Measurements from ENCODE around the gene CASP10. TPM values are rescaled to one million over a fixed set of nuclear protein-coding genes. Genes with fewer than 3 reads are reported as not detected.
"Not testable (repeated sequence)": the region's sequence is repeated elsewhere in the genome, so short reads cannot be mapped to it uniquely, and the experiment has no call there.

CASP10 gene
- total RNA-seq, 2 donors from 2014 or later = 15.7 to 17.4 TPM

DNA sequence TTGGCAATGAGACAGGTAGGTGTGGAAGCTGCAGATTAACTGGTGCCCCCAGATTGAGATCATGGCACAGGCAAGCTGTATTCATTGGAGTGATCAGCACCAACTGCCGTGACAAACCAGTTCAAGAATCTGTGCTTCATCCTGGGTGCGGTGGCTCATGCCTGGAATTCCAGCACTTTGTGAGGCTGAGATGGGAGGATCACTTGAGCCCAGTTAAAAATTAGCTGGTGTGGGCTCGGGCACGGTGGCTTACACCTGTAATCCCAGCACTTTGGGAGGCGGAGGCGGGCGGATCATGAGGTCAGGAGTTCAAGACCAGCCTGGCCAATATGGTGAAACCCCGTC, 33.1 kb upstream of the CASP10 start:
- H3K36me3 Mint-ChIP-seq (ENCODE audit: insufficient read depth in 2 of 2) = peaks cover 23 to 56% of the 10 kb centered on the region in 2 donors
- H3K27me3 Mint-ChIP-seq (ENCODE audit: low read depth); H3K9me3 Mint-ChIP-seq; ATAC-seq (replicated peaks in 1 of 2); H3K4me3 Mint-ChIP-seq; DNase-seq: not testable (repeated sequence)
- H3K4me1 Mint-ChIP-seq (ENCODE audit: low read depth) = peaks cover 50% of the 10 kb centered on the region
- peak overlapping the region; percentile 96 for H3K27ac Mint-ChIP-seq

DNA sequence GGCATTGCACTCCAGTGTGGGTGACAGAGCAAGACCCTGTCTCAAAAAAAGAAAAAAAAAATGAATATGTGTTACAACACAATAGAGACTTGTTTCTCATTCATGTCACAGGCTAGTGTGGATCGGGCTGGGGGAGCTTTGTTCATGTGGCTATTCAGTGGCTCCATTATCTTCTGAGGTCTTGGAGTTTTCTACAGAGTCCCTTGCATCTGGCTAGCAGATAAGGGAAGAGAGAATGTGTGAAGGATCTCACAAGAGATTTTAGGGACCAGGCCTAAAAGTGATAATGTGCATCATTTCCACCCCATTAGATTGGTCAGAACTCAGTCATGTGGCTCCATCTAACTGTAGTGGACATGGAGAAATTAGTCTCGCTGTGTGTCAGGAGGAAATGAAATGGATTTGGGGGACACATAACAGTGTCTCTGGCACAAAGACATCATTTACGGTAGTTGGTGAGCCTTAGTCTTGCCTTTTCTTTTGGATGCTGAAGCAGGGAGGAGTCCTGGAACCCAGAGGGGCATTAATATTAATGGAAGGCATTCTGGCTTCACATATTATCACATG, 32.4 kb upstream of the CASP10 start:
- ATAC-seq (replicated peaks in 1 of 2) (no peak), DNase-seq (no peak)
- peak overlapping the region in 1 of 2 donors; percentile 50 for H3K4me3 Mint-ChIP-seq
- H3K36me3 Mint-ChIP-seq (ENCODE audit: insufficient read depth in 2 of 2) = peaks cover 24 to 57% of the 10 kb centered on the region in 2 donors
- no peaks in the 10 kb centered on the region for H3K27me3 Mint-ChIP-seq (ENCODE audit: low read depth)
- H3K4me1 Mint-ChIP-seq (ENCODE audit: low read depth) = peaks cover 58% of the 10 kb centered on the region
- H3K9me3 Mint-ChIP-seq = no peaks in the 10 kb centered on the region
- peak overlapping the region; percentile 96 for H3K27ac Mint-ChIP-seq

DNA sequence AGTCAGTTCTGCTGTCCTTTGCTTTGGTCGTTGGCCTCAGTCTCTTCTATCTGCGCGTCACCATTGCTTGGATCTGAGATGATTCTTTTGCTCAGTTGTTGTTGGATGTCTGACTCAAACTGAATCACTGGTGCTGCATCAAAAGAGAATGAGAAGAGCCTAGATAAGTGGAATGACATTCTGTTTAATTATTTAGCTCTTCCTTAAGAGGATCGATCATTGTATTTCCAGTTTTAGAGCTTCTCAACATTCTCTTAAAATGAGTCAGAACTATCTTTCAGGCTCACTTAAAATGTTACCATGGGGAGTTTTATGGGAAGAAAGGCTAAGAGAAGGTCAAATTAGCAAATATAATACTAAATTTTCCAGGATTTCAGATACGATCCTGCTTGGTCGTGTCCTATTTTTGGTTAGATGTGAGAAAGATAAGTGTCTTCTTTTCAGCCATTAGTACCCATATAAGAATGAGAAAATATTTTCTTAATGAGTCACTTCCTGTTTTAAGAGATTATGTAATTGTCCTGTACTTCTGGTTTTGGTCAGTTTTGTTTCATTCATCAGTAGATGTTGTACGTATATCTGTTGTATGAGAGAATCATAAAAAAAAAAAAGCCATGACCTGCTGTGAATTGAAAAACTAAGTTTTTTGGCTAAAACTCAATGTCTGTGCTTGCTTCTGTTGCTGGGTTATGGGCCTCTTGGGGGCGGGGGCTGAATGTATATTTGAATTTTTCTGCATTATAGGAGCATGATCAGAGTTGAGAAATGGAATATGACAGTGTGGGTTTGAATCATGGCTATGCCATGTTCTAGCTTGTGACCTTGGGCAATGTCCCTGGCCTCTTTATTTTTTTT, 31.6 kb upstream of the CASP10 start:
- Mint-ChIP-seq H3K27me3 (ENCODE audit: low read depth) (no peaks in the 10 kb centered on the region), H3K4me1 (ENCODE audit: low read depth) (peaks cover 63% of the 10 kb centered on the region)
- peak; percentile 33 to 59 for ATAC-seq (replicated peaks in 1 of 2)

DNA sequence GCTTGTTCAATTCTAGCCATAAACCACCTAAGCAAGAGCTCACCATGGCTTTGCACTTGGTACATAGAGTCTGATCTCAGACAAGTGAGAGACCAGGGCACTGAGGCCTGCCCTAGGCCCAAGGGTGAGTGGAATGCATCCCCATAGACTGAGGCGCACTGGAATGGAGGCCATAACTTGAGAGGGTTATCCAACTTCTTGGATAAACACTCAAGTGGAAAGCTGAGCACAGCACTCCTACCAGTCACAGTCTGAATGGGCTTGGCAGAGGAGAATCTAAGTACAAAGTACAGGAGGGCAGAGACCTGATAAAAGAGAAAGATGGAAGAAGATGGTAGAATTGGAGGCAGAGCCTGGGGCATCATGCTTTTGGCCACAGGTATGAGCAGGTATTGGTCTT, 30.4 kb upstream of the CASP10 start:
- Mint-ChIP-seq H3K4me1 (ENCODE audit: low read depth) (peaks cover 57% of the 10 kb centered on the region), H3K4me3 (no peak overlapping the region), H3K27ac (peak overlapping the region; percentile 27), H3K27me3 (ENCODE audit: low read depth) (no peaks in the 10 kb centered on the region), H3K9me3 (no peaks in the 10 kb centered on the region), H3K36me3 (ENCODE audit: insufficient read depth in 2 of 2) (peaks cover 24 to 60% of the 10 kb centered on the region in 2 donors)
- DNase-seq (no peak), ATAC-seq (replicated peaks in 1 of 2) (peak in 1 of 2 donors; percentile 3)

More for the DNA sequence above, 31.6 kb upstream of the CASP10 start:
- Mint-ChIP-seq H3K36me3 (ENCODE audit: insufficient read depth in 2 of 2) (peaks cover 24 to 60% of the 10 kb centered on the region in 2 donors), H3K9me3 (no peaks in the 10 kb centered on the region), H3K4me3 (peak overlapping the region in 1 of 2 donors; percentile 50), H3K27ac (peak overlapping the region; percentile 96)
- DNase-seq = no peak

DNA sequence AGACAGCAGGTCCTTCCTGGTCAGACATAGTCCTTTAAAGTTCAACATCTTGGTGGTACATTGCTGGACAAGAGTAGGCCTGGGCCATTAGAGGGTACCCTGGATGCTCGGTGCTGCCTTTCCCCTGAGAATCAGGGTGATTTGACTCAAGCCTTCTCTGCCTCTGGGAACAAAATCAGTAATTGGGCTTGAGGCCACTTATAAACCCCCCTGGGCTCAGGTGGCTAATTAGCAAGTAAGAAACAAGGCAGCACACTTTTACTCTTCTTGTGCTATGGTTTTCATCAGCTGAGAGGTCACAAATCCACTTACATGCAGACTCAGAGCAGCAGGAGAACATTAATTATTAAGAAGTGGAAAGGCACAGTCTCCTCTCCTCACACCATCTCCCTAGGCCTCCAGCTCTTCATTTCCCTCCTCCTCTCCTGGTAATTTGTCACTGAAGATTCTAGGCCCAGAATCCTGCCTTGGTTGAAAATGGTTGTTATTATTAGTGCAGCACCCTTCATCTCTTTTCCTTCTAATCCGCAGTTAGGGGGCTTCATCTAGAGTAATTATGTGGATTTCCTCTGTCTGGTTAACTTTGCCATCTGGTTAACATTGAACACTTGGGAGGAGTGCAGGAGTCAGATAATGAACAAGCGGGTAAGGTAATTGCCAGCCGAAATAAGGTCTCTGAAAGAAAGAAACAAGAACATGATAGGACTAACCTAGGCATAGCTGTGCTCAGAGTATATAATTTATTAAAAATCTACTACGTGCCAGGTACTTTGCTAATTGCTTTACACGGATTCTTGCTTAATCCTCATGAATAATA, 29.7 kb upstream of the CASP10 start:
- ATAC-seq (replicated peaks in 1 of 2) (no peak), DNase-seq (no peak)
- peak overlapping the region; percentile 77 for H3K27ac Mint-ChIP-seq
- peaks cover 26 to 64% of the 10 kb centered on the region in 2 donors for H3K36me3 Mint-ChIP-seq (ENCODE audit: insufficient read depth in 2 of 2)
- no peaks in the 10 kb centered on the region for H3K9me3 Mint-ChIP-seq
- H3K4me3 Mint-ChIP-seq = no peak overlapping the region
- no peaks in the 10 kb centered on the region for H3K27me3 Mint-ChIP-seq (ENCODE audit: low read depth)
- peaks cover 62% of the 10 kb centered on the region for H3K4me1 Mint-ChIP-seq (ENCODE audit: low read depth)

DNA sequence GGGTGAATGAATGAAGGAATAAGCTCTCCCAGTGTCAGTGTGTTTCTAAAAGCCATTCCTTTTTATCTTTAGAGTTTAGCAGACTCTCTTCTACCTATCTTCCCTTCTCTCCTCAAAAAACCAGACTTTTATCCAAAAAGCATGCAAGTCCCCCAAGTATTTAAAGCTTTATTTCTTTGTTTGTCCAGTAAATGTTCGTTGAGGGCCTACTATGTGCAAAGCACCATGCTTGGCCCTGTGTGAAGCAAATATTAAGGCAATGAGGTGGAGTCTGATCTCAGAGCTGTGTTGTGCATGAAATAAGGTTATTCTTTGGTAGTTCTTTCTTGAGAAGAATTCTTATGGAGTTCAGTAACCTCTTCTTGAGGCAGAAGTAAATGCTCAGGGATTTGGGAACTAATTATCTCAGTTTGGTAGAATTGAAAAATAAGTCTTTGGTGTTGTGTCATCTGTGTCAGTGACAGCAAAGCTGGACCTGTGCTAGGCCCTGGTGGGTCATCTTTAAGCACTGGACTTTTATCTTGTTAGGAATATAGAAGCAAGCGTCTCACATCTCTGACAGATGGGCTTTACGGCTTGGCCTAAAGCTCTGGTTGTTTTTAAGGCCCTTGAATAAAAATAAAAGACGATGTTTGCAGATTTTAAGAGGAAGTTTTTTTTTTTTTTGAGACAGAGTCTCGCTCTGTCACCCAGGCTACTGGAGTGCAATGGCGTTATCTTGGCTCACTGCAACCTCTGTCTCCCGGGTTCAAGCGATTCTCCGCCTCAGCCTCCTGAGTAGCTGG, 28.1 kb upstream of the CASP10 start:
- peaks cover 21 to 54% of the 10 kb centered on the region in 2 donors for H3K36me3 Mint-ChIP-seq (ENCODE audit: insufficient read depth in 2 of 2)
- peaks cover 52% of the 10 kb centered on the region for H3K4me1 Mint-ChIP-seq (ENCODE audit: low read depth)
- no peak overlapping the region for H3K4me3 Mint-ChIP-seq
- ATAC-seq (replicated peaks in 1 of 2) (no peak), DNase-seq (no peak)
- no peaks in the 10 kb centered on the region for H3K27me3 Mint-ChIP-seq (ENCODE audit: low read depth)
- H3K27ac Mint-ChIP-seq = peak overlapping the region; percentile 95
- H3K9me3 Mint-ChIP-seq = no peaks in the 10 kb centered on the region

DNA sequence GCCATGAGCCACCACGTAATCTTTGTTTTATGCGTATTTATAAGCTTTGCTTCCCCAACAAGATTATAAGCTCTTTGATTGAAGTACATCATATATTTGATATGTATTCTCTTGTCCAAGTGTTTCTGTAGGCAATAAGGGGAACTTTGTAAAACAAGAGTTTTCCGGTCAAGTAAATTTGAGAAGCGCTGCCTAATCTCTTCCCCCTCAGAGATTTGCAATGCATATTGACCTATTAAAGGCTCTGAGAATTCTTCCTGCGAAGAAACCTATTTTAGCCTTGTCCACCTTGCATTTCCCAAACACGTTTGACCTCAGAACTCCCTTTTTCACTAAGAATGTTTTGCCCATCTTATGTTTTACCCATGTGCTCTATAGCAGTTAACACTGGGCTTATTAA, 26.9 kb upstream of the CASP10 start:
- H3K36me3 Mint-ChIP-seq (ENCODE audit: insufficient read depth in 2 of 2) = peaks cover 23 to 55% of the 10 kb centered on the region in 2 donors

DNA sequence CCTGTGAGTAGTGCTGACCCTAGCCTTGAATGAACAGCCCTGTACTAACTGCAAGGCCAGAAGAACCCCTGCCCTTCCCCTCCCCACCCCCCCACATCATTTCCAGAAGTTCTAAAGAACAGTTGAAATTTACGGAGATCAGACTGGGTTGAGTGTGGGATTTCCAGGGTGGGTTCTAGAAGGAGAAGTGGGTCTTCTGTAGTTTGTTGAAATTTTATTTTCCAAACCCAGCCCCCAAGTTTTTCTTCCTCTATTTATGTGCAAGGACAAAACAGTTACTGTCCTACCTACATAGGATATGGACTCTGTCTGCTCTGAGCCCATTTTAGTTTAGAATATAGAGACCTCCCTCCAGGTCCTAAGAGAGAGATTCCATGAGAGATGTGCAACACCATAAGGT, 26.3 kb upstream of the CASP10 start:
- ATAC-seq (replicated peaks in 1 of 2) (no peak), DNase-seq (no peak)
- Mint-ChIP-seq H3K9me3 (no peaks in the 10 kb centered on the region), H3K27ac (peak overlapping the region; percentile 68), H3K27me3 (ENCODE audit: low read depth) (no peaks in the 10 kb centered on the region), H3K4me3 (no peak overlapping the region), H3K36me3 (ENCODE audit: insufficient read depth in 2 of 2) (peaks cover 23 to 49% of the 10 kb centered on the region in 2 donors), H3K4me1 (ENCODE audit: low read depth) (peaks cover 35% of the 10 kb centered on the region)

More for the DNA sequence above, 26.9 kb upstream of the CASP10 start:
- peak overlapping the region; percentile 68 for H3K27ac Mint-ChIP-seq
- no peaks in the 10 kb centered on the region for H3K27me3 Mint-ChIP-seq (ENCODE audit: low read depth)
- ATAC-seq (replicated peaks in 1 of 2) = no peak
- H3K4me1 Mint-ChIP-seq (ENCODE audit: low read depth) = peaks cover 41% of the 10 kb centered on the region
- DNase-seq = no peak
- no peak overlapping the region for H3K4me3 Mint-ChIP-seq
- no peaks in the 10 kb centered on the region for H3K9me3 Mint-ChIP-seq

DNA sequence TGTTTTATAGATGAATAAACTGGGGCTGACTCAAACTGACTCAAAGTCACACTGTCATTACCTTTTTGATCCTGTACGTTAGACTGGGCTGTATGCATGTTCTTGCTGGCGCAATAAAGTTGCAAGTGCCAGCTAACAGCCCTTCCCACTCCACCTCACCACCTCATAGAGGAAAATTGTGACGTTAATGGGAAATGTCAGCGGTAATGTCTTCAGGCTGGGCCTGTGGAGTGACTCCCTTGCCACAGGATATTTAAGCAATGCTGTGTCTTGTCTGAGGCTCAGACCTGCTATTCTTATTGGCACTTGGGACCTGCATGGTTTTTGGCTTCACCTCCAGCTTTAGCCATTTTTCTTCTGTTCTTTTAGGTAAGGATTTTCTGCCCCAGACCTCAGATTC, 25.2 kb upstream of the CASP10 start:
- ATAC-seq (replicated peaks in 1 of 2) (peak; percentile 33 to 49), DNase-seq (no peak)
- Mint-ChIP-seq H3K27me3 (ENCODE audit: low read depth) (no peaks in the 10 kb centered on the region), H3K4me1 (ENCODE audit: low read depth) (peaks cover 31% of the 10 kb centered on the region), H3K36me3 (ENCODE audit: insufficient read depth in 2 of 2) (peaks cover 25 to 53% of the 10 kb centered on the region in 2 donors), H3K4me3 (no peak overlapping the region), H3K9me3 (no peaks in the 10 kb centered on the region), H3K27ac (peak overlapping the region; percentile 45)

DNA sequence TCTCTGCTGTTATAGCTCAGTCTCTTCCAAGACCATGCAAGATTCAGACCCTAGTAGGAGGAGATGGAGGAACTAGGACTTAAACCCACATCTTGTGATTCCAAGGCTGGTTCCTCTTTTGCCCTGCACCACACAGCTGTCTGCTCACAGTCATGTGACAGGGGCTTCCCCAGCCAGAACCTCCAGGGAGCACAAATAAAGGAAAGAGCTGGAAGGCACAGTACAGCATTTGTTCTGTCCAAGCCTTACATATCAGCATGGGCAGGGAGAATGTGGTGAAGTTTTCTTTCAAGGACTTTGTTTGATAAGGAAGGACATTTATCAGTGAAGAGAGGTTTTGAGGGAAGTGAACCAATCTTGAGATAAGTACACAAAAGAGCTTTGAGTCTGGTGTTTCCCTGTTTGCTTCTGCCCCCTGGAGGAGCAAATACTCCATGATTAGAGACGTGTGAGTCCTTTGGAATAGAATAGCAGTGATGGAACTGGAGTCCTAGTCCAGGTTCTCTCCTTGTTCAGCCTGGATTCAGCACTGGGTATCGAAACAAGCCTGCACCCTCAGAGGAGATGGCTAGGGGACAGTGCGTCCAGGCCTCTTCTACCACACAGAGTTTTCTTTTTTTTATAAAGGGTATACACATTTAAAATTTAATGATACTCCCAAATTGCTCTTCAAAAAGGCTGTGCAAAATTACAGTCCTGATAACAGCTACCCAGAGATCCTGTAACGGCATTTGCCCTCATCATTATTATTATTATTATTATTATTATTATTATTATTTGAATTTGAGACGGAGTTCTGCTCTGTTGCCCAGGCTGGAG, 24.6 kb upstream of the CASP10 start:
- peak; percentile 50 to 55 for ATAC-seq (replicated peaks in 1 of 2)
- peaks cover 25 to 53% of the 10 kb centered on the region in 2 donors for H3K36me3 Mint-ChIP-seq (ENCODE audit: insufficient read depth in 2 of 2)
- peaks cover 31% of the 10 kb centered on the region for H3K4me1 Mint-ChIP-seq (ENCODE audit: low read depth)
- no peaks in the 10 kb centered on the region for H3K27me3 Mint-ChIP-seq (ENCODE audit: low read depth)
- H3K27ac Mint-ChIP-seq = peak overlapping the region; percentile 45
- no peaks in the 10 kb centered on the region for H3K9me3 Mint-ChIP-seq
- no peak overlapping the region for H3K4me3 Mint-ChIP-seq
- peak; percentile 34 to 41 for DNase-seq

DNA sequence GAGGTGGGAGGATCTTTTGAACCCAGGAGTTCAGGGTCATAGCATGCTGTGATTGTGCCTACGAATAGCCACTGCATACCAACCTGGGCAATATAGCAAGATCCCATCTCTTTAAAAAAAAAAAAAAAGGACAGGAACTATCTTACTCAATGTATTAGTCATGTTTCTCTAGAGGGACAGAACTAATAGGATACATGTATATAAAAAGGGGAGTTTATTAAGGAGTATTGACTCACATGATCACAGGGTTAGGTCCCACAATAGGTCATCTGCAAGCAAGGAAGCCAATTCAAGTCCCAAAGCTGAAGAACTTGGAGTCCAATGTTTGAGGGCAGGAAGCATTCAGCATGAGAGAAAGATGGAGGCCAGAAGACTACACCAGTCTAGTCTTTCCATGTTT, 18.8 kb upstream of the CASP10 start:
- no peaks in the 10 kb centered on the region for H3K4me1 Mint-ChIP-seq (ENCODE audit: low read depth)
- H3K9me3 Mint-ChIP-seq = peaks cover 4% of the 10 kb centered on the region in 2 donors
- ATAC-seq (replicated peaks in 1 of 2) (no peak), DNase-seq (no peak)
- H3K4me3 Mint-ChIP-seq = no peak overlapping the region
- no peaks in the 10 kb centered on the region for H3K27me3 Mint-ChIP-seq (ENCODE audit: low read depth)
- H3K27ac Mint-ChIP-seq = peak overlapping the region; percentile 81
- peaks cover 30 to 62% of the 10 kb centered on the region in 2 donors for H3K36me3 Mint-ChIP-seq (ENCODE audit: insufficient read depth in 2 of 2)

DNA sequence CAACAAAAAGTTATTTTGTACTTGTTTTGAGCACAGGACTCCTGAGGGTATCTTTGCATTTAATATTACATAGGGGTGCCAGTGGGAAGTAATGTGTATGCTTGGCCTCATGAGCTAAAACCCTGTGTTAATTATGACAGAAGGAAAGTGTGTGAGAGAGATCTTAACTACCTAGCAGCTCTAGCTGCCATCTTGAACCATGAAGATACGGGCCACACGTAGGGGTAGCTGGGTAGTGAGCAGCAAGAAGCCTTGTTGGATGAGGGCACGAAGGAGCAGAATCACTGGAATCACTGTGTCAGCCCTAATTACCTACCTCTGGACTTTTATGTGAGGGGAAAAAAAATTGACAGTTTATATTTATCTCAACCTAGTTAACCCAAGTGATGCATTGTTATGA, 15.4 kb upstream of the CASP10 start:
- DNase-seq (no peak), ATAC-seq (replicated peaks in 1 of 2) (no peak)
- no peak overlapping the region for H3K4me3 Mint-ChIP-seq
- peaks cover 4 to 9% of the 10 kb centered on the region in 2 donors for H3K9me3 Mint-ChIP-seq
- H3K36me3 Mint-ChIP-seq (ENCODE audit: insufficient read depth in 2 of 2) = peaks cover 20 to 40% of the 10 kb centered on the region in 2 donors
- H3K27ac Mint-ChIP-seq = no peak overlapping the region
- H3K27me3 Mint-ChIP-seq (ENCODE audit: low read depth) = no peaks in the 10 kb centered on the region
- no peaks in the 10 kb centered on the region for H3K4me1 Mint-ChIP-seq (ENCODE audit: low read depth)

Data from activated T-cell treated with anti-CD3 and anti-CD28 coated beads, Interleukin-2, amount 50 U/mL, for 72 hours (primary cell).